ENCODE data around the gene DYRK3.
A peak's percentile ranks its signal among the peaks of the same experiment; 100 is the strongest.
"Not testable (repeated sequence)": the region's sequence is repeated elsewhere in the genome, so short reads cannot be mapped to it uniquely, and the experiment has no call there.

DYRK3 gene

GRCh38 chr1:206609229-206609991 lies 25.9 kb upstream of the DYRK3 start:
- Histone ChIP-seq H3K36me3 (replicated peaks) (peaks cover 12% of the 10 kb centered on the region), H3K27me3 (replicated peaks) (no peaks in the 10 kb centered on the region), H3K27ac (no peak overlapping the region), H3K4me3 (ENCODE audit: low read depth, low read length) (no peak overlapping the region)
- DNase-seq, result no peak
- in situ Hi-C loops (cut with HindIII; ENCODE audit: low pct_ligation_motif_present, low sequenced_read_pairs), result no loop called here
- no peak for TF ChIP-seq CTCF (IDR thresholded peaks at IDR 0.05; ENCODE audit: low read depth, low read length, missing control alignments)

GRCh38 chr1:206612129-206612876 lies 23.0 kb upstream of the DYRK3 start, which contains the start of gene EIF2D:
EIF2D (minus strand) TSS chr1:206612465; CDS start chr1:206612342, 123 bp downstream.
- in situ Hi-C loops (cut with HindIII; ENCODE audit: low pct_ligation_motif_present, low sequenced_read_pairs), result no loop called here
- peak; percentile 85 for DNase-seq
- H3K27me3 ChIP-seq (replicated peaks), result no peaks in the 10 kb centered on the region
- peak within 1 kb of the TSS; percentile 84 for H3K27ac ChIP-seq
- H3K36me3 ChIP-seq (replicated peaks), result no peaks in the 10 kb centered on the region
- peak; percentile 75 for TF ChIP-seq CTCF (IDR thresholded peaks at IDR 0.05; ENCODE audit: low read depth, low read length, missing control alignments)
- peak within 1 kb of the TSS; percentile 89 for H3K4me3 ChIP-seq (ENCODE audit: low read depth, low read length)

- in situ Hi-C loops (cut with HindIII; ENCODE audit: low pct_ligation_motif_present, low sequenced_read_pairs); H3K27me3 ChIP-seq (replicated peaks); H3K4me3 ChIP-seq (ENCODE audit: low read depth, low read length); H3K36me3 ChIP-seq (replicated peaks); H3K27ac ChIP-seq; DNase-seq: not testable (repeated sequence)
These were observed 8.9 kb upstream of the DYRK3 start for GRCh38 chr1:206626396-206626795.

- in situ Hi-C loops (cut with HindIII; ENCODE audit: low pct_ligation_motif_present, low sequenced_read_pairs), result no loop called here
- Histone ChIP-seq H3K4me3 (ENCODE audit: low read depth, low read length) (no peak overlapping the region), H3K27me3 (replicated peaks) (no peaks in the 10 kb centered on the region)
These were observed 6.4 kb upstream of the DYRK3 start for GRCh38 chr1:206628916-206629315.

GRCh38 chr1:206631085-206631509 lies 4.2 kb upstream of the DYRK3 start:
- Histone ChIP-seq H3K27me3 (replicated peaks) (no peaks in the 10 kb centered on the region), H3K4me3 (ENCODE audit: low read depth, low read length) (no peak overlapping the region), H3K36me3 (replicated peaks) (no peaks in the 10 kb centered on the region), H3K27ac (no peak overlapping the region)
- TF ChIP-seq CTCF (IDR thresholded peaks at IDR 0.05; ENCODE audit: low read depth, low read length, missing control alignments), result peak; percentile 79
- in situ Hi-C loops (cut with HindIII; ENCODE audit: low pct_ligation_motif_present, low sequenced_read_pairs), result no loop called here
- peak; percentile 80 for DNase-seq

More at GRCh38 chr1:206628916-206629315, 6.4 kb upstream of the DYRK3 start:
- no peak for DNase-seq
- H3K27ac ChIP-seq, result no peak overlapping the region
- no peak for TF ChIP-seq CTCF (IDR thresholded peaks at IDR 0.05; ENCODE audit: low read depth, low read length, missing control alignments)
- H3K36me3 ChIP-seq (replicated peaks), result no peaks in the 10 kb centered on the region

- TF ChIP-seq CTCF (IDR thresholded peaks at IDR 0.05; ENCODE audit: low read depth, low read length, missing control alignments), result no peak
- DNase-seq, result peak; percentile 75
- peak overlapping the region; percentile 67 for H3K27ac ChIP-seq
These were observed 1.6 kb upstream of the DYRK3 start for GRCh38 chr1:206633708-206634121.

More at GRCh38 chr1:206633708-206634121, 1.6 kb upstream of the DYRK3 start:
- Histone ChIP-seq H3K4me3 (ENCODE audit: low read depth, low read length) (no peak overlapping the region), H3K36me3 (replicated peaks) (no peaks in the 10 kb centered on the region), H3K27me3 (replicated peaks) (no peaks in the 10 kb centered on the region)
- in situ Hi-C loops (cut with HindIII; ENCODE audit: low pct_ligation_motif_present, low sequenced_read_pairs), result no loop called here

All from brain microvascular endothelial cell (primary cell).